Femur (tissue), 1 donor: Measurements from ENCODE around the gene KLHL4.
"Not testable (repeated sequence)": the region's sequence is repeated elsewhere in the genome, so short reads cannot be mapped to it uniquely, and the experiment has no call there.

Experiments
- DNase-seq: peaks from one replicate; pipeline ENCODE4 v3.0.0-alpha.2; 2017

KLHL4 gene

GRCh38 chrX:87517571-87518141 is at the start of gene KLHL4:
KLHL4 (plus strand) TSS chrX:87517802; CDS start chrX:87517894, 92 bp downstream.
- peak; percentile 34 for DNase-seq

GRCh38 chrX:87468941-87469340 is 48.7 kb upstream of the KLHL4 start:
- DNase-seq, result no peak

- no peak for DNase-seq
Observed at GRCh38 chrX:87475793-87476192, 41.8 kb upstream of the KLHL4 start.

- DNase-seq, result not testable (repeated sequence)
Observed at GRCh38 chrX:87478703-87479102, 38.9 kb upstream of the KLHL4 start.

- no peak for DNase-seq
Observed at GRCh38 chrX:87489071-87489470, 28.5 kb upstream of the KLHL4 start.

GRCh38 chrX:87515836-87516235 is 1.8 kb upstream of the KLHL4 start:
- DNase-seq, result peak; percentile 15

- DNase-seq, result no peak
Observed at GRCh38 chrX:87516717-87517121, 883 bp upstream of the KLHL4 start.

GRCh38 chrX:87518504-87518903 is 902 bp downstream of the KLHL4 start:
- no peak for DNase-seq

- DNase-seq, result no peak
Observed at GRCh38 chrX:87525771-87526229, 8.2 kb downstream of the KLHL4 start.

- no peak for DNase-seq
Observed at GRCh38 chrX:87526281-87526680, 8.7 kb downstream of the KLHL4 start.

GRCh38 chrX:87528487-87528886 is 10.9 kb downstream of the KLHL4 start:
- DNase-seq, result no peak

GRCh38 chrX:87571964-87572363 is 54.4 kb downstream of the KLHL4 start:
- no peak for DNase-seq

- no peak for DNase-seq
Observed at GRCh38 chrX:87572901-87573300, 55.3 kb downstream of the KLHL4 start.

- no peak for DNase-seq
Observed at GRCh38 chrX:87578978-87579377, 61.4 kb downstream of the KLHL4 start.

- DNase-seq, result no peak
Observed at GRCh38 chrX:87580862-87581261, 63.3 kb downstream of the KLHL4 start.

GRCh38 chrX:87582453-87582852 is 64.9 kb downstream of the KLHL4 start:
- no peak for DNase-seq

GRCh38 chrX:87583679-87584078 is 66.1 kb downstream of the KLHL4 start:
- no peak for DNase-seq

GRCh38 chrX:87616371-87616770 is 98.8 kb downstream of the KLHL4 start:
- DNase-seq, result no peak

GRCh38 chrX:87621697-87622096 is 104.1 kb downstream of the KLHL4 start:
- DNase-seq, result peak; percentile 30

GRCh38 chrX:87626996-87627395 is 109.4 kb downstream of the KLHL4 start:
- no peak for DNase-seq

GRCh38 chrX:87634361-87634760 is 116.8 kb downstream of the KLHL4 start:
- no peak for DNase-seq

- no peak for DNase-seq
Observed at GRCh38 chrX:87636533-87636932, 118.9 kb downstream of the KLHL4 start.

- DNase-seq, result not testable (repeated sequence)
Observed at GRCh38 chrX:87641439-87641838, 123.8 kb downstream of the KLHL4 start.

- no peak for DNase-seq
Observed at GRCh38 chrX:87661761-87662160, 144.2 kb downstream of the KLHL4 start.

GRCh38 chrX:87663421-87663820 is 145.8 kb downstream of the KLHL4 start:
- no peak for DNase-seq
